PC-3 (cell line): ENCODE data around the gene MKLN1. TPM values are rescaled to one million over a fixed set of nuclear protein-coding genes. Genes with fewer than 3 reads are reported as not detected.
A peak's percentile ranks its signal among the peaks of the same experiment; 100 is the strongest.

Source experiments
- ATAC-seq: fragments of 200-7000 bp; cut with Tn5 transposase; 2 replicates; pipeline ENCODE4 v1.9.1; 2020; ENCODE audit warnings: mild to moderate bottlenecking, moderate library complexity
- Bru-seq: library from RNA; stranded (reverse); fragments of 400-500 nt; gene quantifications from one replicate; lab custom pipeline; 2021; lab: Mats Ljungman, UMichigan
- BruChase-seq, 2 experiments: library from RNA; stranded (reverse); fragments of 400-500 nt; gene quantifications; one replicate each; lab custom pipeline; 2021; lab: Mats Ljungman, UMichigan
- BruUV-seq: library from RNA; stranded (reverse); fragments of 400-500 nt; replicated peaks from 2 replicates; lab custom pipeline; 2021; lab: Mats Ljungman, UMichigan
- CTCF ChIA-PET: fragments of 300-600 bp; sonication (Branson Sonifier 250); formaldehyde crosslinking; loops from one replicate; lab custom pipeline; 2022; ENCODE audit warnings: antibody characterized with exemption; lab: Charles Lee
- POLR2A ChIA-PET: fragments of 300-600 bp; sonication (Branson Sonifier 250); formaldehyde crosslinking; loops from one replicate; lab custom pipeline; 2022; ENCODE audit warnings: antibody characterized with exemption; ENCODE audit not compliant: unreplicated experiment; lab: Charles Lee
- DNase-seq: peaks from one replicate; pipeline ENCODE4 v3.0.0-alpha.2; 2015
- H2AFZ ChIP-seq: fragments of 300-600 bp; sonication (generic); 2 replicates; pipeline ENCODE4 v1.6.0; 2016; ENCODE audit warnings: antibody characterized with exemption, low read length
- H3F3A ChIP-seq: fragments of 300-600 bp; sonication (generic); one replicate; pipeline ENCODE4 v1.6.0; 2017; ENCODE audit warnings: antibody characterized with exemption, low read length, control low read depth, mild to moderate bottlenecking; ENCODE audit not compliant: unreplicated experiment
- H3K27ac ChIP-seq: fragments of 300-600 bp; sonication (generic); 2 replicates; pipeline ENCODE4 v1.5.1; 2016; ENCODE audit warnings: mild to moderate bottlenecking, low read length
- H3K27me3 ChIP-seq: fragments of 300-600 bp; sonication (generic); 2 replicates; pipeline ENCODE4 v1.6.1; 2016; ENCODE audit warnings: low read length, mixed read lengths
- H3K36me3 ChIP-seq: fragments of 300-600 bp; sonication (generic); 2 replicates; pipeline ENCODE4 v1.6.1; 2016; ENCODE audit warnings: low read depth, mixed run types, low read length, mixed read lengths
- H3K4me1 ChIP-seq: fragments of 300-600 bp; sonication (generic); 2 replicates; pipeline ENCODE4 v1.5.1; 2016; ENCODE audit warnings: low read length; ENCODE audit not compliant: insufficient read depth
- H3K4me2 ChIP-seq: fragments of 300-600 bp; sonication (generic); 2 replicates; pipeline ENCODE4 v1.6.0; 2016; ENCODE audit warnings: low read length
- H3K4me3 ChIP-seq: fragments of 300-600 bp; sonication (generic); 2 replicates; pipeline ENCODE4 v1.5.1; 2016; ENCODE audit warnings: mild to moderate bottlenecking, low read length, mixed read lengths
- H3K79me2 ChIP-seq: fragments of 300-600 bp; sonication (generic); 2 replicates; pipeline ENCODE4 v1.6.1; 2017; ENCODE audit warnings: low read length, mixed read lengths
- H3K9ac ChIP-seq: fragments of 300-600 bp; sonication (generic); 2 replicates; pipeline ENCODE4 v1.6.0; 2016; ENCODE audit warnings: mild to moderate bottlenecking, low read length
- H3K9me2 ChIP-seq: fragments of 300-600 bp; sonication (generic); replicated peaks from 2 replicates; pipeline ENCODE4 v1.6.1; 2016; ENCODE audit warnings: mixed run types, low read length, mixed read lengths
- H3K9me3 ChIP-seq: fragments of 300-600 bp; sonication (generic); 2 replicates; pipeline ENCODE4 v1.6.1; 2016; ENCODE audit warnings: low read length, mixed read lengths
- H4K20me1 ChIP-seq: fragments of 300-600 bp; sonication (generic); 2 replicates; pipeline ENCODE4 v1.6.1; 2016; ENCODE audit warnings: low read length, mixed read lengths
- CTCF ChIP-seq: fragments of 300-600 bp; sonication (generic); conservative IDR thresholded peaks from 2 replicates; pipeline ENCODE4 v1.5.1; 2017; ENCODE audit warnings: antibody characterized with exemption, low read depth, mild to moderate bottlenecking, low read length
- EZH2 ChIP-seq: fragments of 300-600 bp; sonication (generic); IDR thresholded peaks from one replicate; pipeline ENCODE4 v1.6.1; 2017; ENCODE audit warnings: antibody characterized with exemption, mild to moderate bottlenecking, low read length; ENCODE audit not compliant: unreplicated experiment
- EZH2phosphoT487 ChIP-seq: fragments of 300-600 bp; sonication (generic); IDR thresholded peaks from 2 replicates; pipeline ENCODE4 v1.6.1; 2018; ENCODE audit warnings: mild to moderate bottlenecking, antibody characterized with exemption, low read length, borderline replicate concordance
- intact Hi-C: fragments of 100-400 bp; cut with micrococcal nuclease; formaldehyde crosslinking; loops from 2 replicates; pipeline ENCODE4 v1.9.0; 2023
- long read RNA-seq: library from polyadenylated mRNA; unstranded; transcript quantifications from one replicate; pipeline ENCODE4 v2.0.0, GENCODE V29; 2021; ENCODE audit not compliant: unreplicated experiment
- total RNA-seq: library from RNA; depleted of rRNA; stranded (reverse); fragments of >200 nt; gene quantifications from 2 replicates; pipeline ENCODE4 v1.2.3, GENCODE V29; 2014; rRNA removed

MKLN1 gene
- 15.3 and 16.3 TPM in 2 replicates for total RNA-seq
- percentile 80 among the genes with signal in this experiment for Bru-seq, nascent RNA
- BruChase-seq, experiment 1, labeled RNA remaining after a 6-hour chase = percentile 75 among the genes with signal in this experiment
- BruChase-seq, experiment 2, labeled RNA remaining after a 2-hour chase = percentile 82 among the genes with signal in this experiment
- long read RNA-seq, full-length matches to known transcripts = 33 of 71 reads
- long read RNA-seq, partial matches to known transcripts = 11 of 71 reads
- long read RNA-seq, other reads (novel, unspliced or antisense) = 27 of 71 reads

- intact Hi-C loops = loop anchor here (2.0 to 10.0 kb wide), 2 partner anchors 163 to 217 kb away; no protein-coding TSS in a partner anchor
- H3K9me3 ChIP-seq = no peaks in the 10 kb centered on the region
- DNase-seq (peak; percentile 85), ATAC-seq (peak; percentile 88)
- peak within 1 kb of the TSS; percentile 66 for H3K27ac ChIP-seq
- H3K4me1 ChIP-seq = peaks cover 30% of the 10 kb centered on the region
- H3K36me3 ChIP-seq = 0 out of 2 replicates have a peak, but pooled peaks cover under 1% of the 10 kb centered on the region
- no peaks in the 10 kb centered on the region for H3K9me2 ChIP-seq
- no peaks in the 10 kb centered on the region for H3K27me3 ChIP-seq
- H3K4me2 ChIP-seq = peak within 1 kb of the TSS; percentile 97
- CTCF ChIA-PET = no interaction called here
- H4K20me1 ChIP-seq = peaks cover 18% of the 10 kb centered on the region; the same call in 1 of the 2 replicates
- H2AFZ ChIP-seq = peak within 1 kb of the TSS; percentile 99
- no peaks in the 10 kb centered on the region for H3F3A ChIP-seq
- H3K4me3 ChIP-seq = peak within 1 kb of the TSS; percentile 88
- H3K9ac ChIP-seq = peak within 1 kb of the TSS; percentile 96
- peaks cover 54% of the 10 kb centered on the region for H3K79me2 ChIP-seq
- no TSS peak for BruUV-seq
- POLR2A ChIA-PET = no interaction called here
- TF ChIP-seq EZH2 = no peak
- TF ChIP-seq CTCF = no peak
- TF ChIP-seq EZH2phosphoT487 = no peak
These were observed at the start of gene MKLN1 for GRCh38 chr7:131327626-131328376. MKLN1 (plus strand) TSS chr7:131327876; CDS start chr7:131327900, 24 bp downstream.

GRCh38 chr7:131279044-131279443 lies 48.6 kb upstream of the MKLN1 start:
- no peak overlapping the region for H3K9ac ChIP-seq
- no peak overlapping the region for H2AFZ ChIP-seq
- no peak for TF ChIP-seq EZH2
- TF ChIP-seq EZH2phosphoT487 = no peak
- no peak for TF ChIP-seq CTCF
- no peaks in the 10 kb centered on the region for H3K9me3 ChIP-seq
- no TSS peak for BruUV-seq
- POLR2A ChIA-PET = no interaction called here
- no peaks in the 10 kb centered on the region for H3K27me3 ChIP-seq
- H3K27ac ChIP-seq = no peak overlapping the region
- H3K4me1 ChIP-seq = no peaks in the 10 kb centered on the region
- no peaks in the 10 kb centered on the region for H3F3A ChIP-seq
- CTCF ChIA-PET = no interaction called here
- H3K4me3 ChIP-seq = no peak overlapping the region
- intact Hi-C loops = no loop called here
- no peaks in the 10 kb centered on the region for H3K9me2 ChIP-seq
- H3K36me3 ChIP-seq = no peaks in the 10 kb centered on the region
- no peak overlapping the region for H3K4me2 ChIP-seq
- no peaks in the 10 kb centered on the region for H4K20me1 ChIP-seq
- H3K79me2 ChIP-seq = no peaks in the 10 kb centered on the region
- ATAC-seq (peak; percentile 42; the same call in 1 of the 2 replicates), DNase-seq (no peak)
